Nasal cavity respiratory epithelium epithelial cell of viscerocranial mucosa (primary cell): ENCODE measurements around the gene CFAP299. TPM values are rescaled to one million over a fixed set of nuclear protein-coding genes. Genes with fewer than 3 reads are reported as not detected.

Experiments used
- total RNA-seq: library from RNA; depleted of rRNA; stranded (reverse); fragments of >200 nt; gene quantifications from 2 replicates; pipeline ENCODE4 v1.2.3, GENCODE V29; 2014

CFAP299 gene
- 0.34 and 0.36 TPM in 2 replicates for total RNA-seq

DNA sequence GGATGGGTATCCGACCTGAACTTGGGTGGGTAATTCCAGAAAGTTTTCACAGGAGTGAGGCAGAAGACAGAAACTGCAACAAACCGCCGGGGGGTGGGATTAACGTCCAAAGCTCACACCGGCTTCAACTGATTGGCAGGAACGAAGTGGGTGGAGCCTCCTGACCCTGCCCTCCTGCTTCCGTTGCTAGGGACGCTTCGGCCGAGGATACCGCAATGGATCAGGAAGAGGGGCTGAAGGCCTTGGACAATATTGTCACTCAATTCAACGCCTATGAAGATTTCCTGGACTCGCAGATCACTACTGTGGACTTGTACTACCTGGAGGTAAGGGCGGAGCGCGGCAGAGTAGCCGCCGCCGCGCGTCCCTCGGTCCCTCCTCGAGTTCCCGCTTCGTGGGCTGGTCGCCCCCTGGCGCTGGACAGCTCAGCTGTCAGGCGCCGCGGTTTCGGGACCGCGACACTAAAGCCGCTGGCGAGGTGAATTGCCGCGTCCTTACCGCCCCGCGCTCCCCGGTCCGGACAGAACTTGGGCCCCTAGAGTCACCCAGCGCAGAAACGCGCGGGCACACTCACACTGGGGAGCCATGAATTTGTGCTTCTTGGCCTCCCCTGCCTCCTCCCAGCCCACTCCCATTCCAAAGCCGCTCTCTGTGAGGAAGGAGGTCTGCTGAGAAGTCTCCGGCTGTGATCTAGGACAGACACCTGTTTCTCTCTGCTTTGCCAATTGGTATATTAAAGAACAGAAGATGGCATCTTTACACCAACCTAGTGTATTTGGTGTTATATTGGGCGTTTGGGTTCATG is at the start of gene CFAP299:
Gene CFAP299, plus strand, starts transcription at position 177 of the 805 bp plus-strand sequence.

Other genes with a start within 250 kb of the CFAP299 start
- 0.36 and 0.68 TPM in 2 replicates for gene PRDM8, start 138.2 kb upstream of the CFAP299 start, total RNA-seq
- gene FGF5, start 69.1 kb upstream of the CFAP299 start, total RNA-seq = 4.4 and 15.2 TPM in 2 replicates